GM23338 (cell line): ENCODE measurements around the gene TMEM255B. TPM values are rescaled to one million over a fixed set of nuclear protein-coding genes. Genes with fewer than 3 reads are reported as not detected.

ENCODE experiments used
- ATAC-seq: fragments of 200-7000 bp; cut with Tn5 transposase; 3 replicates; pipeline ENCODE4 v1.9.1; 2020
- DNase-seq: peaks from one replicate; pipeline ENCODE4 v3.0.0-alpha.2; 2015; ENCODE audit warnings: low spot score
- H2AFZ ChIP-seq: fragments of 200-600 bp; sonication (generic); 2 replicates; pipeline ENCODE4 v1.8.0; 2016; ENCODE audit warnings: antibody characterized with exemption, mild to moderate bottlenecking, moderate library complexity
- H3F3A ChIP-seq: fragments of 200-600 bp; sonication (generic); replicated peaks from 2 replicates; pipeline ENCODE4 v1.8.0; 2017; ENCODE audit warnings: antibody characterized with exemption, mixed run types, low read depth
- H3K27ac ChIP-seq: fragments of 200-600 bp; sonication (generic); 2 replicates; pipeline ENCODE4 v1.6.1; 2016; ENCODE audit warnings: low read depth
- H3K27me3 ChIP-seq: fragments of 200-600 bp; sonication (generic); 2 replicates; pipeline ENCODE4 v1.8.0; 2016; ENCODE audit warnings: mild to moderate bottlenecking, mixed run types, moderate library complexity; ENCODE audit not compliant: insufficient read depth
- H3K36me3 ChIP-seq: fragments of 200-600 bp; sonication (generic); 2 replicates; pipeline ENCODE4 v1.8.0; 2016; ENCODE audit warnings: mild to moderate bottlenecking; ENCODE audit not compliant: insufficient read depth
- H3K4me1 ChIP-seq: fragments of 200-600 bp; sonication (generic); 2 replicates; pipeline ENCODE4 v1.8.0; 2016; ENCODE audit warnings: mild to moderate bottlenecking, moderate library complexity; ENCODE audit not compliant: insufficient read depth
- H3K4me2 ChIP-seq: fragments of 200-600 bp; sonication (generic); 2 replicates; pipeline ENCODE4 v1.7.1; 2017; ENCODE audit warnings: mixed run types
- H3K4me3 ChIP-seq: fragments of 200-600 bp; sonication (generic); 2 replicates; pipeline ENCODE4 v1.6.1; 2016; ENCODE audit warnings: mixed run types
- H3K79me2 ChIP-seq: fragments of 200-600 bp; sonication (generic); replicated peaks from 2 replicates; pipeline ENCODE4 v1.8.0; 2017; ENCODE audit warnings: mild to moderate bottlenecking; ENCODE audit not compliant: insufficient read depth
- H3K9me2 ChIP-seq: fragments of 200-600 bp; sonication (generic); 2 replicates; pipeline ENCODE4 v1.8.0; 2017; ENCODE audit not compliant: insufficient read depth
- H4K20me1 ChIP-seq: fragments of 200-600 bp; sonication (generic); replicated peaks from 2 replicates; pipeline ENCODE4 v1.8.0; 2017; ENCODE audit warnings: mild to moderate bottlenecking; ENCODE audit not compliant: insufficient read depth
- H3K27ac Mint-ChIP-seq: 2 replicates; pipeline ENCODE4 v1.8.0; 2020; ENCODE audit warnings: inconsistent platforms, mild to moderate bottlenecking, moderate library complexity, mixed read lengths
- H3K27me3 Mint-ChIP-seq: 3 replicates; pipeline ENCODE4 v1.8.0; 2022; ENCODE audit warnings: low read depth, mild to moderate bottlenecking, moderate library complexity, mixed read lengths, inconsistent platforms; ENCODE audit not compliant: insufficient read depth, poor library complexity
- H3K36me3 Mint-ChIP-seq: 3 replicates; pipeline ENCODE4 v1.8.0; 2021; ENCODE audit warnings: low read depth, mild to moderate bottlenecking, inconsistent platforms, moderate library complexity, mixed read lengths
- H3K4me1 Mint-ChIP-seq: 3 replicates; pipeline ENCODE4 v1.8.0; 2020; ENCODE audit warnings: mild to moderate bottlenecking, inconsistent platforms, mixed read lengths
- H3K4me3 Mint-ChIP-seq: 3 replicates; pipeline ENCODE4 v1.8.0; 2021; ENCODE audit warnings: moderate library complexity, mild to moderate bottlenecking, inconsistent platforms, mixed read lengths
- H3K9me3 Mint-ChIP-seq: 3 replicates; pipeline ENCODE4 v1.8.0; 2020; ENCODE audit warnings: moderate library complexity, mild to moderate bottlenecking, inconsistent platforms, mixed read lengths
- CREB1 ChIP-seq: fragments of 250-450 bp; sonication (Bioruptor Pico); IDR thresholded peaks from 2 replicates; pipeline ENCODE4 v1.5.0; 2020; ENCODE audit warnings: low read depth, mild to moderate bottlenecking, moderate library complexity
- EZH2 ChIP-seq: fragments of 200-600 bp; sonication (generic); IDR thresholded peaks from one replicate; pipeline ENCODE4 v1.8.0; 2017; ENCODE audit warnings: antibody characterized with exemption, mild to moderate bottlenecking, low read depth; ENCODE audit not compliant: unreplicated experiment
- JUNB ChIP-seq: IDR thresholded peaks from one replicate; pipeline ENCODE4 v1.6.1; 2016; ENCODE audit warnings: antibody characterized with exemption; ENCODE audit not compliant: unreplicated experiment
- NANOG ChIP-seq: IDR thresholded peaks from 2 replicates; pipeline ENCODE4 v1.6.1; 2016; ENCODE audit warnings: antibody characterized with exemption, borderline replicate concordance
- POLR2AphosphoS5 ChIP-seq: IDR thresholded peaks from 2 replicates; pipeline ENCODE4 v1.6.1; 2016; ENCODE audit warnings: antibody characterized with exemption, low read depth
- REST ChIP-seq: IDR thresholded peaks from one replicate; pipeline ENCODE4 v1.6.1; 2018; ENCODE audit warnings: antibody characterized with exemption; ENCODE audit not compliant: unreplicated experiment
- STAT1 ChIP-seq: IDR thresholded peaks from one replicate; pipeline ENCODE4 v1.6.1; 2016; ENCODE audit warnings: antibody characterized with exemption; ENCODE audit not compliant: unreplicated experiment
- ZNF114 ChIP-seq: fragments of 250-450 bp; sonication (Bioruptor Pico); IDR thresholded peaks from 2 replicates; pipeline ENCODE4 v1.5.0; 2020; ENCODE audit warnings: mild to moderate bottlenecking, moderate library complexity
- ZNF331 ChIP-seq: fragments of 250-450 bp; sonication (Bioruptor Pico); IDR thresholded peaks from 2 replicates; pipeline ENCODE4 v1.5.0; 2020; ENCODE audit warnings: low read depth, mild to moderate bottlenecking, moderate library complexity
- ZNF462 ChIP-seq: fragments of 250-450 bp; sonication (Bioruptor Pico); IDR thresholded peaks from 2 replicates; pipeline ENCODE4 v1.5.0; 2020; ENCODE audit warnings: mild to moderate bottlenecking, moderate library complexity
- polyA plus RNA-seq: library from polyadenylated mRNA; unstranded; fragments of >200 nt; fragmentation: Nextera tagmentation; extraction: Ambion mirVana; gene quantifications from 2 replicates; pipeline ENCODE4 v1.2.1, GENCODE V29; 2016
- total RNA-seq: library from RNA; depleted of rRNA; stranded (reverse); fragments of >200 nt; shearing (Covaris generic); gene quantifications from 2 replicates; pipeline ENCODE4 v1.2.3, GENCODE V29; 2014
- TF ChIP-seq, protein P1 (sequence below), 2 experiments: fragments of 200-600 bp in 1 of 2; sonication (generic) in 1 of 2; conservative IDR thresholded peaks; 2 replicates each; pipeline versions ENCODE4 v1.5.1 to v1.6.1; 2016 to 2017; ENCODE audit warnings: antibody characterized with exemption in 2 of 2, low read depth in 2 of 2, mild to moderate bottlenecking in 2 of 2, moderate library complexity in 1 of 2

TMEM255B gene
- total and polyA plus RNA-seq, 2 experiments from 2014 or later = 0.69 to 4.4 TPM

GRCh38 chr13:113846636-113847318 is 87.8 kb downstream of the TMEM255B start (continued):
- TF ChIP-seq ZNF462 (CRISPR knock-in tag) (no peak), CREB1 (CRISPR knock-in tag) (no peak), JUNB (no peak), ZNF331 (CRISPR knock-in tag) (no peak), EZH2 (no peak)

DNA sequence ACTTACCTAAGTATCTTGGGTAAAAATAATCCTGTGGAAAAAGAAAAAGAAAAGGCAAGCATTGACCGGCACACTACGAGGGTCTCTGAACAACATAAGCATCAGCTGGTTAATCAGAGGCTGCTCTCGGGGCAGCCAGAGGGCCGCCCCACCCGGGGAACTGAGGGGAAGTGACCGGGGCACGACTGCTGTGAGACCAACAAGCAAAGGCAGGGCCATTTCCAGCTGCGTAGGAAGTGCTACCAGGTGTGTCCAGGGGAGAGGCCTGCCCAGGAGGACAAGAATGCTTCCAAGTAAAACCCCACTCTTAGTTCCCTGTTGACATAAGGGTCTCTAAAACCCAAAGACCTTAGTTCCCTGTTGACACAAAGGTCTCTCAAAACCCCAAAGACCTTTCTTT is 89.0 kb downstream of the TMEM255B start:
- H4K20me1 ChIP-seq = no peaks in the 10 kb centered on the region
- no peak overlapping the region for H3K4me3 Mint-ChIP-seq
- no peaks in the 10 kb centered on the region for H3K27me3 Mint-ChIP-seq
- no peaks in the 10 kb centered on the region for H3K9me3 Mint-ChIP-seq
- no peaks in the 10 kb centered on the region for H3K36me3 Mint-ChIP-seq
- ATAC-seq = no peak
- H3K27ac Mint-ChIP-seq = no peak overlapping the region
- no peaks in the 10 kb centered on the region for H3K36me3 ChIP-seq
- no peaks in the 10 kb centered on the region for H3F3A ChIP-seq
- no peak overlapping the region for H2AFZ ChIP-seq
- no peak for DNase-seq
- H3K79me2 ChIP-seq = no peaks in the 10 kb centered on the region; the same call in 1 of the 2 replicates
- peaks cover 3% of the 10 kb centered on the region for H3K4me1 ChIP-seq
- no peaks in the 10 kb centered on the region for H3K27me3 ChIP-seq
- no peaks in the 10 kb centered on the region; the same call in 1 of the 2 replicates for H3K9me2 ChIP-seq
- no peak overlapping the region for H3K4me2 ChIP-seq
- H3K27ac ChIP-seq = no peak overlapping the region
- no peak overlapping the region for H3K4me3 ChIP-seq
- peaks cover 18% of the 10 kb centered on the region; the same call in 2 of the 3 replicates for H3K4me1 Mint-ChIP-seq
- TF ChIP-seq CREB1 (CRISPR knock-in tag) (no peak), JUNB (no peak), NANOG (no peak), REST (no peak), ZNF114 (CRISPR knock-in tag) (no peak), EZH2 (no peak), STAT1 (no peak), POLR2AphosphoS5 (no peak)
- TF ChIP-seq, protein P1, sequence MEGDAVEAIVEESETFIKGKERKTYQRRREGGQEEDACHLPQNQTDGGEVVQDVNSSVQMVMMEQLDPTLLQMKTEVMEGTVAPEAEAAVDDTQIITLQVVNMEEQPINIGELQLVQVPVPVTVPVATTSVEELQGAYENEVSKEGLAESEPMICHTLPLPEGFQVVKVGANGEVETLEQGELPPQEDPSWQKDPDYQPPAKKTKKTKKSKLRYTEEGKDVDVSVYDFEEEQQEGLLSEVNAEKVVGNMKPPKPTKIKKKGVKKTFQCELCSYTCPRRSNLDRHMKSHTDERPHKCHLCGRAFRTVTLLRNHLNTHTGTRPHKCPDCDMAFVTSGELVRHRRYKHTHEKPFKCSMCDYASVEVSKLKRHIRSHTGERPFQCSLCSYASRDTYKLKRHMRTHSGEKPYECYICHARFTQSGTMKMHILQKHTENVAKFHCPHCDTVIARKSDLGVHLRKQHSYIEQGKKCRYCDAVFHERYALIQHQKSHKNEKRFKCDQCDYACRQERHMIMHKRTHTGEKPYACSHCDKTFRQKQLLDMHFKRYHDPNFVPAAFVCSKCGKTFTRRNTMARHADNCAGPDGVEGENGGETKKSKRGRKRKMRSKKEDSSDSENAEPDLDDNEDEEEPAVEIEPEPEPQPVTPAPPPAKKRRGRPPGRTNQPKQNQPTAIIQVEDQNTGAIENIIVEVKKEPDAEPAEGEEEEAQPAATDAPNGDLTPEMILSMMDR (conservative IDR thresholded peaks at IDR 0.05; ENCODE audit: low read depth in 2 of 2) = no peak
